Sciatic nerve (tissue), 2 donors: Measurements from ENCODE around the gene ALK. TPM values are rescaled to one million over a fixed set of nuclear protein-coding genes. Genes with fewer than 3 reads are reported as not detected.

Source experiments
- ATAC-seq: fragments of 200-7000 bp; cut with Tn5 transposase; one replicate; pipeline ENCODE4 v1.9.1; 2020; ENCODE audit warnings: mild to moderate bottlenecking, moderate library complexity
- DNase-seq: peaks from one replicate; pipeline ENCODE4 v3.0.0-alpha.2; 2020; ENCODE audit warnings: low spot score
- intact Hi-C: fragments of 100-400 bp; cut with DNase I; formaldehyde crosslinking; loops from one replicate; pipeline ENCODE4 v1.14.2; 2022
- total RNA-seq: library from RNA; stranded (reverse); fragmentation: NEBNext Ultra II Directional; extraction: Animal tissue kit (Norgen Biotek cat#: 25700); gene quantifications from one replicate; pipeline ENCODE4 v1.2.1, GENCODE V29; 2021
- donor health status: DM: no; HTN: no; CAD: no.
- donor health status: DM: no; HTN: no; CAD: no.

Gene ALK
- total RNA-seq, 1 donor from 2014 or later = 0.18 TPM

DNA sequence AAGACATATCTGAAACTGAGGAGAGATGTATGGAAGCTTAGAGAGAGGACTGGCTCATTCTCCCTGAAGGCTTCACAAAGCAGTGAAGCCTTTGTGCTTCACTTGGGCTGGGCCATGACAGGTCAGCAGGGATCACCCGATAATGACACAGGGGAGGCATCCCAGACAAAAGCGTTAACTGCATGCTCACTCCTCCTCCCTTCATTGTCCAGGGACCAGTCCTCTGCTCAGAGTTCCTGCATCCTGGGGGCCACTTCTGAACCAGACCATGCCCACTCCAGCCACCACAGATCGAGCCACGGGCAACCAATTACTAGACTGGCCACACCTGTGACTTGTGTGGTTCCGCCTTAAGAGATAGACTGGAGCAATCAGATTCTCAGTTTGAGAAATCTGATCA, 570.1 kb downstream of the ALK start:
- ATAC-seq = no peak
- intact Hi-C loops = no loop called here
- DNase-seq = no peak

DNA sequence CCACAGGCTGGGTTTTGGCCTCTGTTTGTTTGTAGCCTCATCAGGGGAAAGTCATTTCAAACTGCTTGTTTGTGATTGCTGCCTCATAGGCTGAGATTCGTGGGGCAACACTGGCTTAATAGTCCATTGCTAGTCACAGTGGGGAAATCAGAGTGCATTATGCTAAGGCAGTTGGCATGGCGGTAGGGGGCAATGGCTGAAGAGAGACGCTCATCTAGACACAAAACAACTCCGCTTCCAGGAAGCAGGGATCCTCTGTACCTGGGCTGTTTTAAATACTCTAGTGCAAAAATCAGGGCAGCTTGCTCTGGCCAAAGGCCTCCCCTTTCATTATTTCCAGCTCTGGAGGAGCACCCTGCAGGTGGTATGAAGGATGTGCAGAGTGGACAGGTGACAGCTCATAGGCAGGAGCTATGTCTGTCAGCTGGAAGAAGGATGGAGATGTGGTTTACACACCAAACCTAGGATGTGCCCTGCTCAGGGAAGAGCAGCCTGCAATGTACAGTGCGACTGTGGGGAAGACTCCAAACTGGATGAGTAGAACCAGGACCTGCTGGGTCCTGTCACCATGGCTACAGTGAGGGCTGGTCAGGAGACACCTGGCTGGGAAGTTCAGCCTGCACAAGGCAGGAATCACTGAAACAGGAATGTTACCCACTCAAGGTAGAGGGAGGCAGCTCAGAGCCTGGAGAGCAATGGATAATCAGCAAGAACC, 571.9 kb downstream of the ALK start:
- intact Hi-C loops = no loop called here
- no peak for ATAC-seq
- no peak for DNase-seq

DNA sequence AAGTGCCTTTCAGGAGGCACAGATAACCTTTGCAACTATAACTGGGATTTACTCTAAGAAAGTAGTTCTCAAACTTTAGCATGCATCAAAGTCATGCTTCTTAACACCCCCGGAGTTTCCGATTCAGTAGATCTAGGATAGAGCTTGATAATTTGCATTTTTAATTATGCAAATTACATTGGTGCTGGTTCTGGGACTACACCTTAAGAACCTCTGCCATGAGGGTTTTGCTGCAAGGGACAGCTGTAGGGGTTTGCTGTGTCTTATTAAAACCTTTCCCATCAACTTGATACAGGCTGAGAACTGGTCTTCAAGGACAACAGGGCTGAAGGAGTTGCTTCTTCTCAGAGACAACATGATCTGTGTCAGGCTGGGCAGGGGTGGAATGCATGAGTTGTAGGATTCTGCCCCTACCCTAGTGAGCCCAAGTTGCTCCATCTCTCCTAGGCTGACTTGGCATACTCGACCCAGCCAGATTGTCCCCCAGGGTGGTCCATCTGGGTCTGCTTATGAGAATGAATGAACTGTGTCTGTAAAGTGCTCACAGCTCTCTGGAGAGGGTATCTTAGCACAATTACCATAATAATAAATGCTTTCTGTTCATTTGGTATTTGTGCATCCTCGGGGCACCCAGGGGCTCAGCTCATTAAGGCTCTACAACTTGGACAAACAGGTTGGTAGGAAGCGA, 573.5 kb downstream of the ALK start:
- intact Hi-C loops = no loop called here
- no peak for ATAC-seq
- no peak for DNase-seq

DNA sequence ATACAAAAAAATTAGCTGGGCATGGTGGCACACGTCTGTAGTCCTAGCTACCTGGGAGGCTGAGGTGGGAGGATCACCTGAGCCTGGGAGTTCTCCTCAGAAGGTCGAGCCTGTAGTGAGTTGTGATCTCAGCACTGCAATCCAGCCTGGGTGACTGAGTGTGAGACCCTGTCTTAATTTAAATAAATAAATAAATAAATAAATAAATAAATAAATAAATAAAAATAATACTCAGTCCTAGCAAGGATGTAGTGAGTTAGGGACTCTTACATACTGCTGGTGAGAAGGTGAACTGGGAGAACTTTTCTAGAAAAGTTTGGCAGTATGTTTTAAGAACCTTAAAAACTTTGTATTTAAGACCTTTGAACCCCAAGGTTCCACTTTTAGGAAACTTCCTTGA, 576.1 kb downstream of the ALK start:
- intact Hi-C loops = no loop called here
- no peak for ATAC-seq
- no peak for DNase-seq

DNA sequence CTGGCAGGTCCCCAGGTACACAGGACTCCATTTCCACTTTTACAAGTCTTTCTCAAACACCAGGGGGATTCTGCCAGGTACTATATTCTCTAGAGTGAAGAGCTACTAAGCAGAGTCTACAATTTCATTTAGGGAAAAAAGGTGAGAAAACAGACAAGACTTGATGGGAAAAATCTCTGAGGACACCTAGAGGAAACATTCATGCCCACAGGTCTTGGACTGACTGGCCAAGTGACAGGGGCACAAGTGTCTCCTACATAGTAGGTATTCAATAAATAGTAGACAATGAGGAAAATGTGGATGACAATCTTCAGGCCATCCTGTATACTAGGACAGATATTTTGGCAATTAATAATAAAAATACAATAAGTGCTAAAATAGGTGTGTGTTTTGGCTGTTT, 577.6 kb downstream of the ALK start:
- no peak for ATAC-seq

DNA sequence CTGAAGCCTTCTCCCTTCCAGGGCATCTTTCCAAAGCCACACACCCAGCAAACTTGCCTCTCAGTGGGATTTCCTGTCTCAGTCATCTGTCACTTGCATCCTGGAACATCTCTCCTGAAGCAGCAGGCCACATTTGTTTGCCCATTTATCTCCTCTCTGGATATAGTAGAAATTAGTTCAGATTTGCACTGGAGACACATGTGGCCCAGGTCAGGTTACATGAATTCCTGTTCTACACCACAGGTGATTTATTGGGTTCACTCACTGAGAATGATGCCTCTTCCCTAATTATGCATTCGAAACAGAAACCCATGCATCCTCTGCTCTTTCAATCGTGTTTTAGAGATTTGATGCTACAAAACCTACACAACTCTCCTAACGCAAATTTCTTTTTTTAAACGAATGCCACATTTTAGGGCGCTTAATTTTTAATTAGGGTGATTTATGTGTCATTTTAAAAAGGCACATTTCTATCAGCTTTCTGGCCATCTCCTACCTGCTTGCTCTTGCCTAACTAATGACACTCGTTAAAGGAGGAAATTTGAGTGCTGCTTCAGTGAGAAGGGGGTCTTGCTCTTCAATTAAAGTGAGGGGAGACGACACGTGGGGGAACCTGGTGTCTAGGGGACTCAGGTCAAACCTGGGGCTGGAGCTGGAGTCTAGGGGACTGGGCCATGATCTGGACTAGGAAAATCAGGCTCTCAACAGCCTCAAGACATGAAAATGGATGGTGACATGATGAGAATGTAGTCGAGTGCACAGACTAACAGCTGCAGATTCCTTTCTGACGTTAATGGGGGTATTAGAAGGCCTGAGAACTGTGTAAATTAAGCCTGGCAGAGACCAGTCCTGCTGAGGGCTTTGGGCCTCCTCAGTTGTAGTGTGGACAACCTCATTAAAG, 584.8 kb downstream of the ALK start:
- DNase-seq = no peak
- intact Hi-C loops = no loop called here
- no peak for ATAC-seq

More for the DNA sequence above, 577.6 kb downstream of the ALK start:
- intact Hi-C loops = no loop called here
- DNase-seq = no peak

DNA sequence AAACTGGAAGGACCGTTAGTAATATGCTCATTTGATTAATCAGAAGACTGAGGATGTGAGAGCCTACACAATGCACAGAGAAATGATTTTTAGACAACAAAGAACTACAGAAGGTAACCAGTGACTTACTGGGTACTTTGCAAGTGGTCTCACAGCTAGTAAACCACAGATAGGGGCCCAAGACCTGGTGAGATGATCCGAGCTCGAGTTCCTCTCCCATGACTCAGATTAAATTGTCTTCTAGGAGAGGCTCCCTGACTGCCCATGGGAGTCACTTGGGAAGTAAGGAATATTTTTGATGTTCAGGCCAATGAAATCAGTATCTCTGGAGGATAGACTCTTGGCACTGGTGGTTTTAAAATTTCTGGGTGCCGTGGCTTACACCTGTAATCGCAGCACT, 586.0 kb downstream of the ALK start:
- no peak for DNase-seq

DNA sequence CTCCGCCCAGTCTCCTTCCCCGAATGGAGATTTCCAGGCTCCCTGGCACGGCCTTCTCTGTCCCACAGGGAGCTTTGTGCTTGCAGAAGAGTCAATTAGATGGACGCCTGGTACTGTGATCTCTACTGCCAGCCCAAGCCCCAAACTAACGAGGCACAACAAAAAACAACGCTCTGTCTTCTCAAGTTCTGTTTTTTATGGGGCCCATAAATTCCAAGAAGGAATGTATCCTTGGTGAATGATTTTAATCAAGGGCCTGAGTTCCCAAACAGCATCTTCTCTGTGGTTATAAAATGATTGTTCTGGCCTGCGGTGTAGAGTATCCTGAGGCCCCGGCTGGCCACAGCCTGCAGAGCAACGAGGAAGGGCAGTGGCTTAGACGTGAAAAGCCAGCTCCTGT, 586.7 kb downstream of the ALK start:
- DNase-seq = no peak
- intact Hi-C loops = no loop called here
- no peak for ATAC-seq

More for the DNA sequence above, 586.0 kb downstream of the ALK start:
- ATAC-seq = no peak
- intact Hi-C loops = no loop called here

DNA sequence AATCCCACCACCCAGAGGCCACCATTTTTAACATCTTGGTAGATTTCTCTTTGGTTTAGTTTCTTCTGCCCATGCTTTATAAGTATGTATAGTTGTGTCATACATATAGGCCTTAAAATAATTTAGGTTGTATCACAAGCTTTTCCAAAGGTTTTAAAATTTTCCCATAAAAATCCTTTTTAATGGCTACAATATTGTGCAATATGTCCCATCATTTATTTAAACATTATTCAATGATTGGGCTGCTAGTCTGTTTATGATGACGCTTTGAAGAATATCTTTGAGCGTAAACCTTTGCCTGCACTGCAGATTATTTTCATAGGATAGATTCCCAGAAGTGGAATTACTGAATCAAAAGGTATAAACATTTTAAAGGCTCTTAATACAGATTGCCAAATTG, 588.8 kb downstream of the ALK start:
- DNase-seq = no peak
- ATAC-seq = no peak
- intact Hi-C loops = no loop called here

DNA sequence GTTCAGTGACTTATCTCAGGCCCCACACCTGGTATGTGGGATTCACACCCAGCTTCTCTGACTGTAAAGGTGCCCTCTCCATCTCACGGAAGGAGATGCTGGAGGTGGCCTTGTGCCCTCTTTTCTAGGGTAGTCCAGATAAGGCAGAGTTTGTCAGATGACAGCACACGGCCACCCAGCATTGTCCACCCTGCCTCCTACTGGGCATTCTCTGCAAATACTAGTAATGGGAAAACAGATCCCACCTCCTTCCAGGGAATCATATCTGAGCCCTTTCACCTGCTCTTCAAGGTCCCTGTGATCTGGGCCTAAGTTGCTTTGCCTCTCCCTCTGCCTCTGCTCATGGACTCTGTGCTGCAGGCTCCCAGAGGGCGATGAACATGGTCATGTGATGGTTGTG, 591.5 kb downstream of the ALK start:
- DNase-seq = no peak
- intact Hi-C loops = no loop called here
- no peak for ATAC-seq

DNA sequence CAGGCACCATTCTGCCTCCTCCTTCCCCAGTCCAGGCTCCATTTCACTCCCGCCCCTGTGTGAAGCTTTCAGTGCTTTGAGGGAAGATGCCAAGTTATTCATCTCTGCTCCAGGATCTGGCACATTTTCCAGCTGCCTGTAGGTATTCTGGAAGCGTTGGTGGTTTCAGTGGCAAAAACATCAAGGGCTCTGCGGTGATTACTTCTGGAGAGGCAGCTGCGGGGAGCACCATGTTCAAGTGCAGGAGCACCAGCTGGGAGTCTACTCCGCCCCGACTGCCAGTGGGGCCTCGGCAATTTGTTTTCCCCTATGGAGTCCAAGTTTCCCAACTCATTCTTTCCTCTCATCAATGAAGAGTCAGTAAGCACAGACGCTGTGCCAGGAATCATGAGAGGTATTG, 594.5 kb downstream of the ALK start:
- intact Hi-C loops = no loop called here
- DNase-seq = no peak
- no peak for ATAC-seq

DNA sequence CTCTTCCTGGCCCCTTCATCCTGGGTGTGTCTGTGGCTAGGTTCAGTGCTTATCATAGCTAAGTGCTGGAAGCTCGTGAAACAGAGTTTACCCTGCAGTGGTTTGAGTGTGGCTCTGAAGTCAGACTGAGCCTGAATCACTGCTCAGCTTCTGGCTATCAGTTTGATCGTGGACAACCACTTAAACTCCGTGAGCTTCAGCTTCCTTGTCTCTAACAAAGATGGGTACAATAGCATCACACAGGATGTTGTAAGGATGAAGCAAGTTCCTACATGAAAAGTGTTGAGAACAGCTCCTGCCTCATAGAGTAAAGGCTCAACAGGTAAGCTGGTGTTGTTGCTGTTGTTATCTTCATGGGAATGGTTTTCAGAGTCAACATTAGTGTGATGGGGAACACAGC, 595.8 kb downstream of the ALK start:
- DNase-seq = no peak
- no peak for ATAC-seq
- intact Hi-C loops = no loop called here

DNA sequence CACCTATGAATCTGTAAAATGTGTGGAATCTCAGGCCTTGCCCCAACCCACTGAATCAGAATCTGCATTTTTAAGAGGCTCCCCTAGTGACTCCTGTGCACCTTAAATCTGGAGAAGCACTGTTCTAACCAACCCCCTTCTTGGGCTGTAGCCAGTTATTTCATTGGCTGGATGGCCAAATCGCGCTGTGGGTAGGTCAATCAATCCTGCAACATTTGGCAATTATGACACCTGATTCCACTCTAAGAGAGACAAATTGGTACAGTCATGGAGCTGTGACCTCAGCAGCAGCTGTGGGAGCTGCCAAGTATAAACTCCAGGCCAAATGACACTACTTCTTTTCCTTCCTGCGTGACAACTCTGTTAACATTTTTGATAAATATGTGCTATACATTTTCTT, 597.4 kb downstream of the ALK start:
- no peak for DNase-seq
- intact Hi-C loops = no loop called here

DNA sequence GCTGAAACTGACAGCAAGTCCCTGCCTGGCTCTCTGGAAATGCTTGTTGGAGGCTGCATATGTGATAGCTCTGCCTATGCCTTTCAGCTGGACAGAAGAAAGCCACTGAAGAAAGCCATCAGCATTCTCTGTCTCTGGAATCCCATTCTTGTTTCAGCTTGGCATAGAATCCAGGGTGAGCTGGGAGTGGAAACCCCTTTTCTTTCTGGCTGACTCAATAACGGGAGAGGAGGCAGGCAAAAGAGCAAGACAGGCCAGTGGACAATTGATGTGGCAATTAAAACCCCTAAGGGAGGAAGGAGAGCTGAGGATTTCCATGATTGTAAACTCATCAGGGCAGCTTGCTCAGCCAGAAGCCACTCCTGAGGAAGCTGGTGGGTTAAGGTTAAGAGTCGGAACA, 598.1 kb downstream of the ALK start:
- DNase-seq (no peak), ATAC-seq (no peak)
- intact Hi-C loops = no loop called here

More for the DNA sequence above, 597.4 kb downstream of the ALK start:
- no peak for ATAC-seq

DNA sequence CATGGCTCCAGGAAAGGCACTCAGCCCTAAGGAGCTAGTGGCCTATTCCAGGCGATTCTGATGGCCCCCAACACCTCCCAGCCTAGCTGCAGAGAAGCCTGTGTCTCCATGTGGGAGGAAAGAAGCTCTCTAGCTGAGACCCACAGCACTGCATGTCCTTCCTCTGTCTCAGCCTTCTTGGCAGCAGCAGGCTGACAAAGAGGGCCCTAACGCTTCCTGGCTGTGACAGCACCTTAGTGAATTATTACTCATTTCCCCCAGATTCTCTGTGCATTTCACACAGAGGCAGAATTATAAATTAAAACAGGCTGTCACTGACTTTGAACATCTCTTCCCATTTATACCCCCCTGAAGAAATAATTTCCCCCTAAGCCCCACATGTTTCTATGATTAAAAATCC, 599.4 kb downstream of the ALK start:
- intact Hi-C loops = no loop called here
- ATAC-seq (no peak), DNase-seq (no peak)

DNA sequence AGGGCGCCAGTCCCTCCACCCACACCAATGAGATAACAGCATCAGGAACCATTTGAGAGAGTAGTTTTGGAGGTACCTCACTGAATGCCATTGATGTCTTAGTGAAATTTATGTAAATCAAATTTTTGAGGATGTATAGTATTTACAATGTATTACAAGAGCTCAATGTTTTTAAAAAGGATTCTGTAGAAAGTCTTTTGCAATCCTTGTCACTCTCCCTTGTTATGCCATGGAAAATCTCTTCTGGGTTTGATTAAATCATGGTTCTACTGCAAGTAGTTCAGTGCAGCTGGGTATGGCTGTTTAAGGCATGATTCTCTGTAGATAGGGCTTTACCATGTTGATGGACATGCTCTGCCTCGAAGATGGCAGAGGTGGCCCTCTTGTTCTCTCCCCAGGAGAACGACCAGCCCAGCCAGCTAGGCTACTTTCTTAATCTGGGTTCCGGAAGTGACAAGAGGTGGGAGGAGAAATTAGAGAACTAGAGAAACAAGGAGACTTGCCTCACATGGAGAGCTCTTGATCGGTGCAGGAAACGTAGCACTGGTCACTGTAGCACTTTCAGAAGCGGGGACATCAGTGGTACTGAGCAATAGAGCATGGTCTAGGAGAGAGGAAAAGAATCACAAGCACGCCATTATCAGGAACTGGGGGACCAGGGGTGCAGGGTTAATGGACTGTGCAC, 603.4 kb downstream of the ALK start:
- intact Hi-C loops = no loop called here
- ATAC-seq (no peak), DNase-seq (no peak)

DNA sequence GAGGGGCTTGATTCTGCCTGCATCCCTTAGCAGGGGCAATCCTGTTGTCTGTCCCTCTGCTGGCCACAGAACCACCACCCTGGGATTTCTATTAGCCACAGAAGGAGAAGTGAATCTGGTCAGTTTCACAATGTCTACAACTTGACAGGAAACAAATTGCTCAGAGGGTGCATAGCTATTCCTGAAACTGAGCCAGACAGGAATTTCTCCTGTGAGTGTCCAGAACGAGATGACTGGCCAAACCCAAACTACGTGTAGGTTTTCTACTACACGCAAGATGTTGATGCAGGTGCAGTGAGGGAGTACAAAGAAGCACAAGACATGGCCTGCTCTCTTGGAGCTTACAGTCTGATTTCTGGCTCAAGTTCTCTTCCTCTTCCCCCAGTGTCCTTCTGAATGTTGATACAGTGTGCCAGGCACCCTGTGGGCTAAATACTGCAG, 604.3 kb downstream of the ALK start:
- ATAC-seq (peak; percentile 65), DNase-seq (no peak)
- intact Hi-C loops = no loop called here

DNA sequence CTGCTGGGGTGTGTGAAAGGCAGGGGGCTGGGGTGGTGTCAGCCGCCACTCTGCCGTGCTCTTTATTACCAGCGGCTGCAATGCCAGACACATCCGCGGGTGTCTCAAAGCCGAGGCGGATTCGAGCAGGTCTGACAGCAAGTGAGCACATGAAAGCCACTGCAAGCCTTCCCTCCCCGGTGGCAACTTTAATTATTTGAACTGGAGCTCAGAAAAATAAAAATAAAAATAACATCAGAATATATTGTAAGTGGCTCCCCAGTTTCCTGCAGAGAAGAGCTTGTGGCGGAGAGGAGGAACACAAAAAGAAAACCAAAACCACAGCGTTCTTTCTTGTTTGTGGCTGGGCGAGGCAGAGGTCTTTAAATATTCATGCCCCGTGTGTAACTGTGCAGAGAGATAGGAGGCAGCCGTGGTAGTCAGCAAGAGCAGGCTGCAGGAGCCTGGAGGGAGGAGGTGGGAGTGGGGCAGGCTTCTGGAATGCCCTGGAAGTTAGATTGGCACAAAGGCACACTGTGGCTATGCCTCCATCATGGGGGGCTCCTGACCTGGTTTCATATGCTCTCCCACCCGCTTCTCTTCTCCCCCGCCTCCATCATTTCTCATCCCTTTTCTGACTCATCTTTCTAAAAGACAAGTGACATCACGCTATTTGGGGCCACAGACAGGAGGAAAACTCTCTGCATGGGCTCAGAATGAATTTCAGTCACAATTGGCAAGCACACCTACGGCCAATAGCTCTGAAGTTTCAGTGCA, 606.4 kb downstream of the ALK start:
- no peak for DNase-seq
- intact Hi-C loops = no loop called here
- no peak for ATAC-seq

DNA sequence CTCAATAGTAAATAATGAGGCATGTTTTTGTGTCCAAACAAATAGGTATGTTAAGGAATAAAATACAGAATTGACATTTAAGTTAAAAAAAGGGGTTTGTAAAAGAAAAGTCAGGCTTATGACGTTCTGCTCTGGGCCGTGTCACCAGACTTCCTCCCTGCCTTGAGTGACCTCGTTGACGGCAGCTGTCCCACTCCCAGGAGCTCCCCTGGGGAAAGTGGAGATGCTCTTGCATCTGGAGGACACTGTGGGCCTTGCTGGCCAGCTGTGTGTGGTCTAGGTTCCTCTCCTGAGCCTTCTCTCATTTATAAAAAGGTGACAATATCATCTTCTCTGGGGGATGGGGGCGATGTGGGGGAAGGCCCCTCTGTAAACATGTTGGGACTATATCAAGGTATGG, 609.9 kb downstream of the ALK start:
- ATAC-seq (peak; percentile 51), DNase-seq (no peak)
- intact Hi-C loops = no loop called here
